Measurements from ENCODE around the gene PRKCZ.

The PRKCZ gene

DNA sequence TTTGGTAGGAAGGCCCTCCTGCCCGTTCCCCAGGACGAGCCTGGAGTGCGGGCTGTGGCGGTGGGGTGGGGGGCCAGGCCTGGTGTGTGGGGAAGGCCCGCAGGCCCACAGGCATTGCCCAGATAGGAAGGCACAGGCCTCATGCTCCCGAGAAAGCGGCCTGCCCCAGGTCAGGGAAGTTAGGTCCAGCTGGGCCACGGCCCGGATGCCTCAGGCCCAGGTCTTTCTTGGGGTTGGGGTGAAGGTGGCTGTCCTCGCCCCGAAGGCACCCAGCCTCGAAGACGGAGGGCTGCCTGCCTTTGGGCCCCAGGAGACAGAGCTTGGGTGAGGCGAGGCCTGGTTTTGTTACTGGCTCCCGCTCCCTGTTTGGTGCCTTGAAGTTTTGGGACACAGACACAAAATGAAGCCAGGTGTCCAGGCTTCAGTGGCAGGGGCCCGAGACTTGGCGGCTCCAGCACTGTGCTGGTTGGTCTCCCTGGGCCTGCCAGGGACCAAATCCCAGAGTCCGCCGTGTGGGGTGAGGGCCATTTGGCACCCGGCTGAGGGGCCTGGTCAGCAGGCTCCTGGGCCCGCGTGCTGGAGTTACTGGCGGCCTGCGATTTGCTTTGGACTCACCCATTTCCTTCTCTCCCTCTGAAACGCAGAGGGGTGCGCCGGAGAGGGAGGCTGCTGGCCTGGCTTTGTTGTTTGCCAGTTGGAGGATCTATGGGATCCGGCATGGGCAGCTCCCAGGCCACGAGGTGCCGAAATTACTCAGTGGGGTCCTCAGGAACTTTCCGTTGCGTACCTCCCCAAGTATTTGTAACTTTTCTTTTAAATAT, 179.9 kb downstream of the PRKCZ start:
- DNase-seq (ENCODE audit: low read depth, low spot score): no peak
- no peak overlapping the region for H3K27ac ChIP-seq (ENCODE audit: low read length)
- peak overlapping the region; percentile 50 for H3K4me3 ChIP-seq (ENCODE audit: low read length)
- H3K4me1 ChIP-seq (ENCODE audit: control insufficient read depth, insufficient read depth, low read length): peaks cover 19% of the 10 kb centered on the region
- whole genome bisulfite sequencing (ENCODE audit: insufficient coverage, insufficient read length): no CpG with 5 or more reads among the region's 32 CpGs
- no peaks in the 10 kb centered on the region for H3K9me3 ChIP-seq (ENCODE audit: control insufficient read depth, insufficient read depth, low read length)
- no peaks in the 10 kb centered on the region; the same call in 1 of the 2 replicates for H3K36me3 ChIP-seq (ENCODE audit: control insufficient read depth, insufficient read depth, low read length)
- H3K27me3 ChIP-seq (ENCODE audit: control insufficient read depth, insufficient read depth, low read length): no peaks in the 10 kb centered on the region

DNA sequence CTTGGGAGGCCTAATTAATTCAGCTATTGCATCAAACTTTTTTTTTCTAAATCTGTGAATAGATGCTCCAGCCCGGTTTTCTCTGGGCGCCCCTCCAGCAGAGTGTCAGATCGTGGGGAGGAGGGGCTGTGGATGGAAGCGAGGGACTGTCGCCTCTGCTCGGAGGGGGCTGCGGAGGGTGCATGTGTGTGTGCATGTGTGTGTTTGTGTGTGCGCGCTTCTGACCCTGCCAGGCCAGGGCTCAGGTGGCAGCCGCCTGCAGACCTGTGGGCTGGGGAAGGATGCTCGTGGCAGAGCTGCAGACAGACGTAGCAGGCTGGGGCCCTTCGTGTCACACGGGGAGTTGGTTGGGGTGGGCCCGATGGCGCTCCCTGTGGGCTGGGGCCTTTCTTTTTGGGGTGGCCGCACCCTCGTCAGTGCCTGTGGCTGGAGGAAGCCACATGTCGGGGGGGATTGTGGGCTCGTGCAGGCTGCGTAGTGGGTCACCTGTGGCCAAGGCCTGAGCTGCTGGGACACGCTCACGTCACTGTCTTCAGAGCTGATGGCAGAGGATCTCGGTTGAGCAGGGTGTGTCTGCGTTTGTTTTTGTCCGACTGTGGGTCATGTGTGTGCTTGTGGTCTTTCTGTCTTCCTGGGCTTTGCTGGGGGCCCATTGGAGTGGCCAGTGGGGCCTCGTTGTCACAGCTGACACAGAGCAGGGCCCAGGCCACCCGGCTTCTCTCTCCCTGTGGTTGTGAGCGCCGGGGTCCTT, 180.7 kb downstream of the PRKCZ start:
- no CpG with 5 or more reads among the region's 30 CpGs for WGBS (ENCODE audit: insufficient coverage, insufficient read length)
- H3K27ac ChIP-seq (ENCODE audit: low read length): no peak overlapping the region
- no peaks in the 10 kb centered on the region for H3K27me3 ChIP-seq (ENCODE audit: control insufficient read depth, insufficient read depth, low read length)
- no peak for DNase-seq (ENCODE audit: low read depth, low spot score)
- H3K9me3 ChIP-seq (ENCODE audit: control insufficient read depth, insufficient read depth, low read length): no peaks in the 10 kb centered on the region
- peaks cover 19% of the 10 kb centered on the region for H3K4me1 ChIP-seq (ENCODE audit: control insufficient read depth, insufficient read depth, low read length)
- no peaks in the 10 kb centered on the region; the same call in 1 of the 2 replicates for H3K36me3 ChIP-seq (ENCODE audit: control insufficient read depth, insufficient read depth, low read length)
- peak overlapping the region; percentile 3; the same call in 1 of the 2 replicates for H3K4me3 ChIP-seq (ENCODE audit: low read length)

DNA sequence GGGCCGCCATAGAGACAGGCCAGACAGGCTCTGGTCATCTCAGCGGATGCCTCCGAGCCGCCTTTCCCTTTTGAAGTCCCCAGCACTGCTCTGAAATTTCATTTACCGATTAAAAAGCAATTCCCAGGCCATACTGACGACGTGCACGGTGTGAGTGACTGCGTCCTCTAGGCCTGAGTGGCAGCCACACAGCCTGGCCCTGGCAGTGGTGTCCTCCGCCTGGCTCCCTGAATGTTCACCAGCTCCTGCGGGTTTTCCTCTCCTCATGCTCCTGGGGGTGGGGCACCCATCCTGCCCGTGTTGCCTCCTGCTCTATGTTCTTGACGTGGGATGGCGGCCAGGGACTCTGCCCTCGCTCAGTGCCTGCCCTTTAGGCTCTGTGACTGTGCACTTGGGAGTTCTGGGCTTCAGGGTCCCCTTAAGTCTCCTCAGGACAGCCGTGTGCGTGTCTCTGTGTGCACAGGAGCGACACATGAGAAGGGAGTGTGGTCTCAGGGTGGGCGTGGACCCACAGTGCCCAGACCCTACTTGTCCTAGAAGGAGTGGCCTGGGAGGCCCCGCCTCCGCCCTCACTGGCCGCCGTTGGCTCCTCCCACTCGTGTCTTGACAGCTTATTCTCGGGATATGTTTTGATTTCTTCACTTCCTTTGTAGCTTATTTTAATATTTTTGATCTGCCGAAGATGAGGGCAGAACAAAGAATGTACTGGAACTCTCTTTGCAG, 181.5 kb downstream of the PRKCZ start:
- H3K4me3 ChIP-seq (ENCODE audit: low read length): no peak overlapping the region
- no peaks in the 10 kb centered on the region for H3K27me3 ChIP-seq (ENCODE audit: control insufficient read depth, insufficient read depth, low read length)
- no peak overlapping the region for H3K27ac ChIP-seq (ENCODE audit: low read length)
- no CpG with 5 or more reads among the region's 26 CpGs for WGBS (ENCODE audit: insufficient coverage, insufficient read length)
- no peak for DNase-seq (ENCODE audit: low read depth, low spot score)
- H3K36me3 ChIP-seq (ENCODE audit: control insufficient read depth, insufficient read depth, low read length): no peaks in the 10 kb centered on the region; the same call in 1 of the 2 replicates
- H3K9me3 ChIP-seq (ENCODE audit: control insufficient read depth, insufficient read depth, low read length): no peaks in the 10 kb centered on the region
- peaks cover 15% of the 10 kb centered on the region for H3K4me1 ChIP-seq (ENCODE audit: control insufficient read depth, insufficient read depth, low read length)

DNA sequence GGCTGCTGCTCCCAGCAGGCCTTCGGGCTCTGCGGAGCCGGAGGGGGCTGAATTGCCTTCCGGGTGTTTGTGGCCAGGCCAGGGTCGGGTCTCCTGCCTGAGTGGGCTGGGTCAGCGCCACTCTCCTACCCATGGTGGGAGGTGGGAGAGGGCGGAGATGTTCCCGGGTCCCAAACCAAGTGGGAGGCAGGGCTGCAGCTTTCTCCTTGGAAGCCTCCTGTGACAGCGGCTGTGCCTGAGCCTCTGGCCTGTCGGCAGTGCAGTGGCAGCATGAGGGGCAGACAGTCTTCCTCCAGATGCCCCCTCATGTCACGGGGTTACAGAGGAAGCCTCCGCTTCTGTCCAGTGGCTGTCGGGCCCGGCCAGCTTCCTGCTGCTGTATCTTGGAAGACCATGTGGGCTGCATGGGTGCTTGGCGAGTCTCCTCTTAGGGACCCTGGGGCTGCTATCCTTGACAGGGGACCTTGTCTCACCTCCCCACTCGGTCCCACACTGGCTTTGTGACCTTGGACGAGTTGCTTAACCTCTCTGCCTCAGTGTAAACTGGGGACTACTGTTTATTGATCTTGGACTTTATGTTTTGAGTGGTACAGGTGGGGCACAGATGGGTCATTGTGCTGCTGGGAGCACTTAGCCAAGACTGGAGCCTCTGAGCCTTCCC, 182.2 kb downstream of the PRKCZ start:
- Histone ChIP-seq H3K4me1 (ENCODE audit: control insufficient read depth, insufficient read depth, low read length) (peaks cover 15% of the 10 kb centered on the region), H3K36me3 (ENCODE audit: control insufficient read depth, insufficient read depth, low read length) (no peaks in the 10 kb centered on the region; the same call in 1 of the 2 replicates), H3K27me3 (ENCODE audit: control insufficient read depth, insufficient read depth, low read length) (no peaks in the 10 kb centered on the region), H3K9me3 (ENCODE audit: control insufficient read depth, insufficient read depth, low read length) (no peaks in the 10 kb centered on the region), H3K27ac (ENCODE audit: low read length) (no peak overlapping the region), H3K4me3 (ENCODE audit: low read length) (no peak overlapping the region)
- DNase-seq (ENCODE audit: low read depth, low spot score): no peak
- WGBS (ENCODE audit: insufficient coverage, insufficient read length): no CpG with 5 or more reads among the region's 17 CpGs

GRCh38 chr1:2232916-2233438, 182.8 kb downstream of the PRKCZ start:
- Histone ChIP-seq H3K4me3 (ENCODE audit: low read length) (no peak overlapping the region), H3K36me3 (ENCODE audit: control insufficient read depth, insufficient read depth, low read length) (no peaks in the 10 kb centered on the region; the same call in 1 of the 2 replicates), H3K27me3 (ENCODE audit: control insufficient read depth, insufficient read depth, low read length) (no peaks in the 10 kb centered on the region), H3K27ac (ENCODE audit: low read length) (no peak overlapping the region), H3K9me3 (ENCODE audit: control insufficient read depth, insufficient read depth, low read length) (no peaks in the 10 kb centered on the region), H3K4me1 (ENCODE audit: control insufficient read depth, insufficient read depth, low read length) (peaks cover 15% of the 10 kb centered on the region)
- no CpG with 5 or more reads among the region's 23 CpGs for WGBS (ENCODE audit: insufficient coverage, insufficient read length)
- no peak for DNase-seq (ENCODE audit: low read depth, low spot score)

GRCh38 chr1:2233468-2233867, 183.3 kb downstream of the PRKCZ start:
- Histone ChIP-seq H3K27ac (ENCODE audit: low read length) (no peak overlapping the region), H3K4me1 (ENCODE audit: control insufficient read depth, insufficient read depth, low read length) (peaks cover 16% of the 10 kb centered on the region), H3K9me3 (ENCODE audit: control insufficient read depth, insufficient read depth, low read length) (no peaks in the 10 kb centered on the region), H3K27me3 (ENCODE audit: control insufficient read depth, insufficient read depth, low read length) (no peaks in the 10 kb centered on the region), H3K36me3 (ENCODE audit: control insufficient read depth, insufficient read depth, low read length) (no peaks in the 10 kb centered on the region; the same call in 1 of the 2 replicates), H3K4me3 (ENCODE audit: low read length) (no peak overlapping the region)
- no CpG with 5 or more reads among the region's 12 CpGs for WGBS (ENCODE audit: insufficient coverage, insufficient read length)
- no peak for DNase-seq (ENCODE audit: low read depth, low spot score)

- Histone ChIP-seq H3K9me3 (ENCODE audit: control insufficient read depth, insufficient read depth, low read length) (no peaks in the 10 kb centered on the region), H3K36me3 (ENCODE audit: control insufficient read depth, insufficient read depth, low read length) (no peaks in the 10 kb centered on the region; the same call in 1 of the 2 replicates), H3K4me3 (ENCODE audit: low read length) (no peak overlapping the region), H3K27ac (ENCODE audit: low read length) (no peak overlapping the region), H3K27me3 (ENCODE audit: control insufficient read depth, insufficient read depth, low read length) (no peaks in the 10 kb centered on the region), H3K4me1 (ENCODE audit: control insufficient read depth, insufficient read depth, low read length) (peaks cover 20% of the 10 kb centered on the region)
- no peak for DNase-seq (ENCODE audit: low read depth, low spot score)
- WGBS (ENCODE audit: insufficient coverage, insufficient read length): no CpG with 5 or more reads among the region's 27 CpGs
Observed at GRCh38 chr1:2233997-2234761, 184.0 kb downstream of the PRKCZ start.

- Histone ChIP-seq H3K27ac (ENCODE audit: low read length) (no peak overlapping the region), H3K36me3 (ENCODE audit: control insufficient read depth, insufficient read depth, low read length) (no peaks in the 10 kb centered on the region; the same call in 1 of the 2 replicates), H3K27me3 (ENCODE audit: control insufficient read depth, insufficient read depth, low read length) (no peaks in the 10 kb centered on the region), H3K4me1 (ENCODE audit: control insufficient read depth, insufficient read depth, low read length) (peaks cover 20% of the 10 kb centered on the region), H3K9me3 (ENCODE audit: control insufficient read depth, insufficient read depth, low read length) (no peaks in the 10 kb centered on the region), H3K4me3 (ENCODE audit: low read length) (no peak overlapping the region)
- no peak for DNase-seq (ENCODE audit: low read depth, low spot score)
- no CpG with 5 or more reads among the region's 4 CpGs for WGBS (ENCODE audit: insufficient coverage, insufficient read length)
Observed at GRCh38 chr1:2234762-2235113, 184.5 kb downstream of the PRKCZ start.
